MCF 10A (cell line): ENCODE results near the gene ATXN7L1. TPM values are rescaled to one million over a fixed set of nuclear protein-coding genes. Genes with fewer than 3 reads are reported as not detected.

Experiments
- BruUV-seq: library from RNA; stranded (reverse); fragments of 400-500 nt; replicated peaks from 2 replicates; lab custom pipeline; 2021; lab: Mats Ljungman, UMichigan
- CTCF ChIA-PET: fragments of 300-600 bp; sonication (Branson Sonifier 250); formaldehyde crosslinking; extraction: SDS; loops from one replicate; lab custom pipeline; 2021; ENCODE audit warnings: antibody characterized with exemption, inconsistent platforms; lab: Yijun Ruan, JAX
- POLR2A ChIA-PET: fragments of 300-600, 350-650 bp; sonication (Branson Sonifier 250); formaldehyde crosslinking; extraction: SDS; loops from one replicate; lab custom pipeline; 2020; ENCODE audit warnings: antibody characterized with exemption, inconsistent platforms; lab: Yijun Ruan, JAX
- DNase-seq: peaks from one replicate; pipeline ENCODE4 v3.0.0-alpha.2; 2018; ENCODE audit not compliant: unreplicated experiment
- H3K27ac Mint-ChIP-seq: one replicate; pipeline ENCODE4 v1.8.0; 2022; ENCODE audit warnings: mild to moderate bottlenecking, low read depth, mixed read lengths; ENCODE audit not compliant: unreplicated experiment
- H3K27me3 Mint-ChIP-seq: one replicate; pipeline ENCODE4 v1.8.0; 2022; ENCODE audit warnings: mixed read lengths; ENCODE audit not compliant: insufficient read depth, unreplicated experiment
- H3K36me3 Mint-ChIP-seq: one replicate; pipeline ENCODE4 v1.8.0; 2022; ENCODE audit warnings: mild to moderate bottlenecking, moderate library complexity, mixed read lengths; ENCODE audit not compliant: insufficient read depth, unreplicated experiment
- H3K4me1 Mint-ChIP-seq: one replicate; pipeline ENCODE4 v1.8.0; 2022; ENCODE audit warnings: mixed read lengths; ENCODE audit not compliant: insufficient read depth, unreplicated experiment
- H3K4me3 Mint-ChIP-seq: one replicate; pipeline ENCODE4 v1.8.0; 2022; ENCODE audit warnings: mild to moderate bottlenecking, moderate library complexity, mixed read lengths; ENCODE audit not compliant: unreplicated experiment
- H3K9me3 Mint-ChIP-seq: one replicate; pipeline ENCODE4 v1.8.0; 2022; ENCODE audit warnings: mixed read lengths; ENCODE audit not compliant: unreplicated experiment
- intact Hi-C: fragments of 100-400 bp; cut with micrococcal nuclease; formaldehyde crosslinking; loops from 2 replicates; pipeline ENCODE4 v1.14.1; 2022
- total RNA-seq: library from RNA; stranded (reverse); gene quantifications from 2 replicates; pipeline ENCODE4 v1.2.3, GENCODE V29; 2022
- TF ChIP-seq, protein P1 (sequence below): fragments of 200-600 bp; IDR thresholded peaks from one replicate; pipeline ENCODE4 v1.8.0; 2022; ENCODE audit warnings: antibody characterized with exemption, mild to moderate bottlenecking; ENCODE audit not compliant: unreplicated experiment

The ATXN7L1 gene
- total RNA-seq, 1 experiment from 2014 or later, result 10.0 TPM

DNA sequence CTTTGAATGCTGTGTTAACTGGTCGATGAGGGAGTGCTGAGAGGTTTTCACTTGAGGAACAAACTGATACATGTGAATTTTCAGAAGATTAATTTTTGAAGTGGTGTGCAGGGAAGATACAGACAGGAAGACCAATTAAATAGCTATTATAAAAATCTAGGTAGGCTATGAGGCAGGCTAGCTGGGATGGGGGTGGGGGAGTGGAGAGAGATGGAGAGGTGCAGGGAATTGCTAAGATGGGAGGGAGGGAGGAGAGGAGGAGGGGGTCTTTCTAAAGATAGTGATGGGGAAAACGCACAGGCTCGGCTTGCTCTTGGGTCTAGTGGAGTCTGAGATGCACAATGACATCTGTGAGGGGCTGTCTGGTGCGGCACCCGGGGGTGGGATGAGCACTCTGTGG lies 15.2 kb downstream of the ATXN7L1 start:
- no TSS peak for BruUV-seq
- no peaks in the 10 kb centered on the region for H3K36me3 Mint-ChIP-seq
- H3K4me3 Mint-ChIP-seq, result no peak overlapping the region
- TF ChIP-seq, protein P1, sequence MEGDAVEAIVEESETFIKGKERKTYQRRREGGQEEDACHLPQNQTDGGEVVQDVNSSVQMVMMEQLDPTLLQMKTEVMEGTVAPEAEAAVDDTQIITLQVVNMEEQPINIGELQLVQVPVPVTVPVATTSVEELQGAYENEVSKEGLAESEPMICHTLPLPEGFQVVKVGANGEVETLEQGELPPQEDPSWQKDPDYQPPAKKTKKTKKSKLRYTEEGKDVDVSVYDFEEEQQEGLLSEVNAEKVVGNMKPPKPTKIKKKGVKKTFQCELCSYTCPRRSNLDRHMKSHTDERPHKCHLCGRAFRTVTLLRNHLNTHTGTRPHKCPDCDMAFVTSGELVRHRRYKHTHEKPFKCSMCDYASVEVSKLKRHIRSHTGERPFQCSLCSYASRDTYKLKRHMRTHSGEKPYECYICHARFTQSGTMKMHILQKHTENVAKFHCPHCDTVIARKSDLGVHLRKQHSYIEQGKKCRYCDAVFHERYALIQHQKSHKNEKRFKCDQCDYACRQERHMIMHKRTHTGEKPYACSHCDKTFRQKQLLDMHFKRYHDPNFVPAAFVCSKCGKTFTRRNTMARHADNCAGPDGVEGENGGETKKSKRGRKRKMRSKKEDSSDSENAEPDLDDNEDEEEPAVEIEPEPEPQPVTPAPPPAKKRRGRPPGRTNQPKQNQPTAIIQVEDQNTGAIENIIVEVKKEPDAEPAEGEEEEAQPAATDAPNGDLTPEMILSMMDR, result no peak
- H3K27ac Mint-ChIP-seq, result no peak overlapping the region
- CTCF ChIA-PET, result interaction anchor here (0.6 to 1.2 kb wide), 3 partner anchors 77 to 181 kb away, joined by 3 to 5 read pairs (median 4); no protein-coding TSS in a partner anchor
- H3K27me3 Mint-ChIP-seq, result no peaks in the 10 kb centered on the region
- DNase-seq, result no peak
- intact Hi-C loops, result no loop called here
- no peaks in the 10 kb centered on the region for H3K9me3 Mint-ChIP-seq
- H3K4me1 Mint-ChIP-seq, result no peaks in the 10 kb centered on the region
- POLR2A ChIA-PET, result interaction anchor here (1.5 kb wide), 1 partner anchor 65 kb away, joined by 5 read pairs; no protein-coding TSS in a partner anchor

DNA sequence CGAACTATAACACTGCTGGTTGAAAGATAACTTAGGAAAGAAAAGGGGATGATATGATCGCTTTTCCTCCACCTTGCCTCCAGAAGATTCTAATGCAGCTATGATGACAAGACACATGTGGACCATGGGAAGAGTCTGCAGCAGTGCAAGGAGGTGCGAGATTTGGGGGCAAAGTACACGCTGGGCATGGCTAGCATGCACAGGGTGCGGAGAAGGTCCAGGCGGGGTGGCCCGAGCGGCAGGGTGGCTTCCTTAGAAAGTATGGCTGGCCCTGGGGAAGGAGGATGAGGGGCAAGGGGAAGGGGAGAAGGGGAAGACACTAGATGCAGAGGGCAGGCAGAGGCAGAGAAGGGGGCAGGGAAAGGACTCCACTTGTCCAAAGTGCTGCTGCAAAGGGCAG lies 15.6 kb downstream of the ATXN7L1 start:
- Mint-ChIP-seq H3K36me3 (no peaks in the 10 kb centered on the region), H3K4me1 (no peaks in the 10 kb centered on the region), H3K27me3 (no peaks in the 10 kb centered on the region), H3K4me3 (no peak overlapping the region), H3K27ac (no peak overlapping the region), H3K9me3 (no peaks in the 10 kb centered on the region)
- intact Hi-C loops, result no loop called here
- TF ChIP-seq, protein P1, result no peak
- CTCF ChIA-PET, result interaction anchor here (0.6 kb wide), 2 partner anchors 77 to 81 kb away, joined by 3 to 5 read pairs; no protein-coding TSS in a partner anchor
- no TSS peak for BruUV-seq
- POLR2A ChIA-PET, result interaction anchor here (1.5 kb wide), 1 partner anchor 65 kb away, joined by 5 read pairs; no protein-coding TSS in a partner anchor
- DNase-seq, result no peak

DNA sequence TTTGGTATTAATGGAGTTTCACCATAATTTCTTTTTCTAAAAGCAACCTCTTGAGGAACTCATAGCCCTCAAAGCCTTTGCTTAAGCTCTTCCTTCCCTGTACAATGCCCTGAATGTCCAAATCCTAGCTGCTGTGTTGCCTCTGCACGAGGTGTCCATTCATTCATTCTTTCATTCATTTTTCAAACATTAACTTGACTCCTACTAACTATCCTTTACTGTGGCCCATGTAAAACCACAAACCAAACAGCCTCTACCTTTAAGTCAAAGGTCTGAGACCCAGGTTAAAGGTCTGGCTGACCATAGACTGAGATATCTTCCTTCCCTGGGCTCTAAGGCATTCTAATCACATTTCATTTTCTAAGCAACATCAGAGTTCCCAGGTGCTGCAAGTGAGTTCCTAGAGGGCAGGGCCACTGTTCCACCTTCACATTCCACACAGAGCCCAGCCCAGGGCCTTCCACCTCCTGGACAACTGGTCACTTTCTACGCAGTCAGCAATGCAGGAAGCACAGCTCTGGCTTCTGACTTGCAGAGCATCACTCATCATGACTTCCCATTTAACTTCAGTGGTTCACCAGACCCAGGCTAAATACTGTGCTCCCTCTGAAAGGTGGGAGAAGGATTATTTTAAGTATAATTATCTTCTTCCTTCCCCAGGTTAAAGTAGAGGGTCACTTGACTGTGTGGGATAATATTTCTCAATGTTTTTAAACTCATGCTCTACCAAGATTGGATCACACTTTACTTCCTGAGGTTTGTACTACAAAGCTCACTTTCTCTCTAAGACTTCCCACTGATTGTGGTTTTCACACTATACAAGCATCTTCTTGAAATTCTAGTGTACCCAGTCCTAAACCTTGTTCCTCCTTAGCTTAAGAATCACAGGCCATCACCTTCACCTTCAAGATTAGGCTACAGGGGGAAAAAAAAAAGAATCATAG lies 19.1 kb downstream of the ATXN7L1 start:
- TF ChIP-seq, protein P1, result no peak
- H3K27ac Mint-ChIP-seq, result no peak overlapping the region
- BruUV-seq, result no TSS peak
- intact Hi-C loops, result no loop called here
- ChIA-PET POLR2A (interaction anchor here (0.7 kb wide), 2 partner anchors 60 to 109 kb away, joined by 3 read pairs; no protein-coding TSS in a partner anchor), CTCF (no interaction called here)
- no peaks in the 10 kb centered on the region for H3K4me1 Mint-ChIP-seq
- no peaks in the 10 kb centered on the region for H3K27me3 Mint-ChIP-seq
- H3K9me3 Mint-ChIP-seq, result no peaks in the 10 kb centered on the region
- DNase-seq, result no peak
- no peak overlapping the region for H3K4me3 Mint-ChIP-seq
- no peaks in the 10 kb centered on the region for H3K36me3 Mint-ChIP-seq

DNA sequence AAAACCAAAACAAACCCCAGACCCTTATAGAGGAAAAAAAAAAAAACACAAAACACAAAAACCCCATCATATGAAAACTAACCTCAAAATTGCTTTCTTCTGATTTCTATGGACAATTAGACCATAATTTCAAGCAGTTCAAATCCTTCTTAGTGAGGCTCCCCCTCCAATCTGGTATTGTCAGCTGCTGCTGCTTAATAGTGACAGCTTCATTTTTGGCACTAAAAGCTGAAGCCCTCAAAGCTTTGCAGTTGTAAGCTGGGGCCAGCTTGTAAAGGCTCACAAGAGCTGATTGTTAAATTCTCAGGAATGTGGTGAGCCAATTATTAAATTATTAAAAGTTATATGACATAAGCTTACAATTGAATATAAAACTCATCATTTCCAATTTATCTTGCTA lies 21.9 kb downstream of the ATXN7L1 start:
- Mint-ChIP-seq H3K4me3 (no peak overlapping the region), H3K4me1 (no peaks in the 10 kb centered on the region), H3K9me3 (no peaks in the 10 kb centered on the region), H3K27me3 (no peaks in the 10 kb centered on the region), H3K36me3 (no peaks in the 10 kb centered on the region), H3K27ac (no peak overlapping the region)
- POLR2A ChIA-PET, result no interaction called here
- TF ChIP-seq, protein P1, result no peak
- CTCF ChIA-PET, result interaction anchor here (0.7 kb wide), 1 partner anchor 62 kb away, joined by 3 read pairs; no protein-coding TSS in a partner anchor
- intact Hi-C loops, result no loop called here
- BruUV-seq, result no TSS peak
- no peak for DNase-seq
